ENCODE results near the gene NRDC. TPM values are rescaled to one million over a fixed set of nuclear protein-coding genes. Genes with fewer than 3 reads are reported as not detected.

Gene NRDC
- total and polyA plus RNA-seq, 10 of the 15 experiments (the other 5 are each of a cell fraction or from before 2014, with no cell fraction given), result 50.1 to 134 (median 90.4) TPM

GRCh38 chr1:51755437-51755836 lies 123.1 kb downstream of the NRDC start:
- ChIA-PET SMC1A (ENCODE audit: uncharacterized antibody, unreplicated experiment) (interaction anchor here (1.0 to 1.7 kb wide), 3 partner anchors 14 to 137 kb away, joined by 3 to 4 read pairs (median 4); no protein-coding TSS in a partner anchor), POLR2A (no interaction called here), CTCF (interaction anchor here (1.4 to 4.3 kb wide), 2 partner anchors 14 to 23 kb away, joined by 4 to 17 read pairs; no protein-coding TSS in a partner anchor), RAD21 (ENCODE audit: unreplicated experiment) (no interaction called here)
- H3K9me3 ChIP-seq (replicated peaks; ENCODE audit: control insufficient read depth, insufficient read depth, low read length), result peaks cover 6% of the 10 kb centered on the region; the same call in 2 of the 3 replicates
- H3K9ac ChIP-seq (ENCODE audit: control insufficient read depth, insufficient read depth, low read length), result no peak overlapping the region
- H3K79me2 ChIP-seq (ENCODE audit: control insufficient read depth, insufficient read depth, low read length), result no peaks in the 10 kb centered on the region
- in situ Hi-C loops (cut with MboI) (no loop called here), intact Hi-C loops (cut with micrococcal nuclease; ENCODE audit: unreplicated experiment) (loop anchor here (5.0 kb wide), 1 partner anchor 78 kb away; no protein-coding TSS in a partner anchor)
- H3K4me2 ChIP-seq (ENCODE audit: control insufficient read depth, insufficient read depth), result no peak overlapping the region
- FAIRE-seq (no peak), DNase-seq (ENCODE audit: low read depth, low spot score) (no peak), ATAC-seq (no peak)
- TF ChIP-seq FOXM1 (IDR thresholded peaks at IDR 0.05; ENCODE audit: low read depth, low read length), result no peak
- TF ChIP-seq ZNF622 (IDR thresholded peaks at IDR 0.05), result no peak
- TF ChIP-seq MTA2 (IDR thresholded peaks at IDR 0.05; ENCODE audit: low read depth), result no peak
- TF ChIP-seq CEBPB (IDR thresholded peaks at IDR 0.05; ENCODE audit: borderline replicate concordance in 1 of 2, low read depth in 2 of 2, low read length in 2 of 2), result no peak
- no peak for TF ChIP-seq MEF2B (IDR thresholded peaks at IDR 0.05; ENCODE audit: partially characterized antibody, poor library complexity, severe bottlenecking)
- H3K27me3 ChIP-seq (replicated peaks in 1 of 2; ENCODE audit: control insufficient read depth in 2 of 2, insufficient read depth in 2 of 2, low read length in 1 of 2), result no peaks in the 10 kb centered on the region
- no peak overlapping the region for H2AFZ ChIP-seq (ENCODE audit: control insufficient read depth, low read depth, low read length)
- H3K4me3 ChIP-seq, result no peak overlapping the region
- no peak overlapping the region for H3K27ac ChIP-seq (ENCODE audit: control insufficient read depth, insufficient read depth)
- no peaks in the 10 kb centered on the region for H4K20me1 ChIP-seq (ENCODE audit: control insufficient read depth, insufficient read depth)
- WGBS (ENCODE audit: insufficient coverage, insufficient replicate concordance, low lambda C conversion rate, missing lambda C conversion rate), result 98% methylated on average over 7 of the region's 7 CpGs
- H3K36me3 ChIP-seq (ENCODE audit: control insufficient read depth in 2 of 2, insufficient read depth in 2 of 2, low read length in 1 of 2), result peaks cover 2 to 9% of the 10 kb centered on the region in 2 experiments
- no peaks in the 10 kb centered on the region; the same call in 1 of the 2 replicates for H3K4me1 ChIP-seq (ENCODE audit: control insufficient read depth, insufficient read depth, low read length)
- BruUV-seq (replicated peaks), result no TSS peak

GRCh38 chr1:51754666-51755065 lies 123.9 kb downstream of the NRDC start:
- no peak for FAIRE-seq
- Histone ChIP-seq H3K9me3 (replicated peaks; ENCODE audit: control insufficient read depth, insufficient read depth, low read length) (peaks cover 6% of the 10 kb centered on the region; the same call in 2 of the 3 replicates), H3K4me2 (ENCODE audit: control insufficient read depth, insufficient read depth) (no peak overlapping the region), H3K79me2 (ENCODE audit: control insufficient read depth, insufficient read depth, low read length) (no peaks in the 10 kb centered on the region), H3K4me3 (no peak overlapping the region), H3K27ac (ENCODE audit: control insufficient read depth, insufficient read depth) (no peak overlapping the region), H3K4me1 (ENCODE audit: control insufficient read depth, insufficient read depth, low read length) (no peaks in the 10 kb centered on the region; the same call in 1 of the 2 replicates), H2AFZ (ENCODE audit: control insufficient read depth, low read depth, low read length) (no peak overlapping the region), H4K20me1 (ENCODE audit: control insufficient read depth, insufficient read depth) (no peaks in the 10 kb centered on the region), H3K27me3 (replicated peaks in 1 of 2; ENCODE audit: control insufficient read depth in 2 of 2, insufficient read depth in 2 of 2, low read length in 1 of 2) (no peaks in the 10 kb centered on the region), H3K36me3 (ENCODE audit: control insufficient read depth in 2 of 2, insufficient read depth in 2 of 2, low read length in 1 of 2) (peaks cover 2 to 13% of the 10 kb centered on the region in 2 experiments), H3K9ac (ENCODE audit: control insufficient read depth, insufficient read depth, low read length) (no peak overlapping the region)
- ChIA-PET CTCF (interaction anchor here (0.6 to 2.3 kb wide), 3 partner anchors 14 to 584 kb away, joined by 3 to 10 read pairs (median 5); no protein-coding TSS in a partner anchor), SMC1A (ENCODE audit: uncharacterized antibody, unreplicated experiment) (interaction anchor here (1.5 to 2.4 kb wide), 3 partner anchors 9 to 22 kb away, joined by 5 to 12 read pairs (median 10); no protein-coding TSS in a partner anchor), RAD21 (ENCODE audit: unreplicated experiment) (interaction anchor here (1.6 kb wide), 1 partner anchor 24 kb away, joined by 4 read pairs; no protein-coding TSS in a partner anchor), POLR2A (interaction anchor here (1.0 to 1.1 kb wide), 2 partner anchors 25 to 28 kb away, joined by 3 to 4 read pairs; no protein-coding TSS in a partner anchor)
- no peak for DNase-seq (ENCODE audit: low read depth, low spot score)
- WGBS (ENCODE audit: insufficient coverage, insufficient replicate concordance, low lambda C conversion rate, missing lambda C conversion rate), result 96% methylated on average over 3 of the region's 3 CpGs
- no TSS peak for BruUV-seq (replicated peaks)
- in situ Hi-C loops (cut with MboI) (no loop called here), intact Hi-C loops (cut with micrococcal nuclease; ENCODE audit: unreplicated experiment) (loop anchor here (5.0 kb wide), 1 partner anchor 77 kb away; no protein-coding TSS in a partner anchor)
- ATAC-seq, result no peak
- TF ChIP-seq RELA (IDR thresholded peaks at IDR 0.05; ENCODE audit: borderline replicate concordance, partially characterized antibody), result no peak
- TF ChIP-seq TAF1 (IDR thresholded peaks at IDR 0.05; ENCODE audit: borderline replicate concordance, low read depth, low read length), result no peak
- no peak for TF ChIP-seq SREBF1 (IDR thresholded peaks at IDR 0.05; ENCODE audit: low read length)
- TF ChIP-seq CEBPZ (IDR thresholded peaks at IDR 0.05; ENCODE audit: low read depth, low read length), result no peak
- no peak for TF ChIP-seq HSF1 (IDR thresholded peaks at IDR 0.05; ENCODE audit: low read depth, low read length)

Measured in GM12878 (cell line).